MCF 10A (cell line): ENCODE measurements around the gene LARP1. TPM values are rescaled to one million over a fixed set of nuclear protein-coding genes. Genes with fewer than 3 reads are reported as not detected.

ENCODE experiments used
- BruUV-seq: library from RNA; stranded (reverse); fragments of 400-500 nt; replicated peaks from 2 replicates; lab custom pipeline; 2021; lab: Mats Ljungman, UMichigan
- CTCF ChIA-PET: fragments of 300-600 bp; sonication (Branson Sonifier 250); formaldehyde crosslinking; extraction: SDS; loops from one replicate; lab custom pipeline; 2021; ENCODE audit warnings: antibody characterized with exemption, inconsistent platforms; lab: Yijun Ruan, JAX
- POLR2A ChIA-PET: fragments of 300-600, 350-650 bp; sonication (Branson Sonifier 250); formaldehyde crosslinking; extraction: SDS; loops from one replicate; lab custom pipeline; 2020; ENCODE audit warnings: antibody characterized with exemption, inconsistent platforms; lab: Yijun Ruan, JAX
- DNase-seq: peaks from one replicate; pipeline ENCODE4 v3.0.0-alpha.2; 2018; ENCODE audit not compliant: unreplicated experiment
- H3K27ac Mint-ChIP-seq: one replicate; pipeline ENCODE4 v1.8.0; 2022; ENCODE audit warnings: mild to moderate bottlenecking, low read depth, mixed read lengths; ENCODE audit not compliant: unreplicated experiment
- H3K27me3 Mint-ChIP-seq: one replicate; pipeline ENCODE4 v1.8.0; 2022; ENCODE audit warnings: mixed read lengths; ENCODE audit not compliant: insufficient read depth, unreplicated experiment
- H3K36me3 Mint-ChIP-seq: one replicate; pipeline ENCODE4 v1.8.0; 2022; ENCODE audit warnings: mild to moderate bottlenecking, moderate library complexity, mixed read lengths; ENCODE audit not compliant: insufficient read depth, unreplicated experiment
- H3K4me1 Mint-ChIP-seq: one replicate; pipeline ENCODE4 v1.8.0; 2022; ENCODE audit warnings: mixed read lengths; ENCODE audit not compliant: insufficient read depth, unreplicated experiment
- H3K4me3 Mint-ChIP-seq: one replicate; pipeline ENCODE4 v1.8.0; 2022; ENCODE audit warnings: mild to moderate bottlenecking, moderate library complexity, mixed read lengths; ENCODE audit not compliant: unreplicated experiment
- H3K9me3 Mint-ChIP-seq: one replicate; pipeline ENCODE4 v1.8.0; 2022; ENCODE audit warnings: mixed read lengths; ENCODE audit not compliant: unreplicated experiment
- CTCF ChIP-seq: fragments of 200-600 bp; IDR thresholded peaks from one replicate; pipeline ENCODE4 v1.8.0; 2022; ENCODE audit warnings: antibody characterized with exemption, mild to moderate bottlenecking; ENCODE audit not compliant: unreplicated experiment
- intact Hi-C: fragments of 100-400 bp; cut with micrococcal nuclease; formaldehyde crosslinking; loops from 2 replicates; pipeline ENCODE4 v1.14.1; 2022
- total RNA-seq: library from RNA; stranded (reverse); gene quantifications from 2 replicates; pipeline ENCODE4 v1.2.3, GENCODE V29; 2022

Gene LARP1
- total RNA-seq, 1 experiment from 2014 or later = 340 TPM

GRCh38 chr5:154783774-154784460 is 28.7 kb downstream of the LARP1 start:
- POLR2A ChIA-PET = interaction anchor here (0.5 to 0.8 kb wide), 2 partner anchors 31 to 93 kb away, joined by 3 read pairs; no protein-coding TSS in a partner anchor
- H3K27me3 Mint-ChIP-seq = no peaks in the 10 kb centered on the region
- peak overlapping the region; percentile 73 for H3K27ac Mint-ChIP-seq
- peaks cover 48% of the 10 kb centered on the region for H3K36me3 Mint-ChIP-seq
- TF ChIP-seq CTCF = no peak
- BruUV-seq = no TSS peak
- H3K4me1 Mint-ChIP-seq = peaks cover 43% of the 10 kb centered on the region
- intact Hi-C loops = no loop called here
- no peaks in the 10 kb centered on the region for H3K9me3 Mint-ChIP-seq
- H3K4me3 Mint-ChIP-seq = no peak overlapping the region
- CTCF ChIA-PET = interaction anchor here (0.7 to 4.0 kb wide), 3 partner anchors 9 to 141 kb away, joined by 3 to 17 read pairs (median 4); no protein-coding TSS in a partner anchor
- DNase-seq = no peak

GRCh38 chr5:154784856-154785255 is 29.7 kb downstream of the LARP1 start:
- H3K36me3 Mint-ChIP-seq = peaks cover 49% of the 10 kb centered on the region
- no peaks in the 10 kb centered on the region for H3K9me3 Mint-ChIP-seq
- no peak for TF ChIP-seq CTCF
- BruUV-seq = no TSS peak
- no peak overlapping the region for H3K4me3 Mint-ChIP-seq
- intact Hi-C loops = no loop called here
- no peak for DNase-seq
- H3K27ac Mint-ChIP-seq = peak overlapping the region; percentile 13
- H3K4me1 Mint-ChIP-seq = peaks cover 37% of the 10 kb centered on the region
- POLR2A ChIA-PET = interaction anchor here (0.8 kb wide), 1 partner anchor 32 kb away, joined by 3 read pairs; no protein-coding TSS in a partner anchor
- CTCF ChIA-PET = interaction anchor here (0.7 to 0.9 kb wide), 2 partner anchors 10 to 126 kb away, joined by 4 to 6 read pairs; no protein-coding TSS in a partner anchor
- no peaks in the 10 kb centered on the region for H3K27me3 Mint-ChIP-seq

GRCh38 chr5:154786414-154786813 is 31.2 kb downstream of the LARP1 start:
- ChIA-PET CTCF (interaction anchor here (0.7 kb wide), 1 partner anchor 16 kb away, joined by 4 read pairs; no protein-coding TSS in a partner anchor), POLR2A (no interaction called here)
- Mint-ChIP-seq H3K27me3 (no peaks in the 10 kb centered on the region), H3K4me1 (peaks cover 37% of the 10 kb centered on the region), H3K27ac (no peak overlapping the region), H3K9me3 (no peaks in the 10 kb centered on the region), H3K36me3 (peaks cover 53% of the 10 kb centered on the region), H3K4me3 (no peak overlapping the region)
- DNase-seq = no peak
- no TSS peak for BruUV-seq
- intact Hi-C loops = no loop called here
- no peak for TF ChIP-seq CTCF

- Mint-ChIP-seq H3K9me3 (no peaks in the 10 kb centered on the region), H3K4me3 (no peak overlapping the region), H3K27ac (peak overlapping the region; percentile 80), H3K36me3 (peaks cover 61% of the 10 kb centered on the region), H3K4me1 (peaks cover 30% of the 10 kb centered on the region), H3K27me3 (no peaks in the 10 kb centered on the region)
- ChIA-PET CTCF (no interaction called here), POLR2A (no interaction called here)
- no peak for DNase-seq
- no peak for TF ChIP-seq CTCF
- BruUV-seq = no TSS peak
- intact Hi-C loops = no loop called here
These were observed 33.0 kb downstream of the LARP1 start for GRCh38 chr5:154788212-154788611.
